Temporal lobe (tissue), 2 donors: ENCODE data around the gene TWNK. TPM values are rescaled to one million over a fixed set of nuclear protein-coding genes. Genes with fewer than 3 reads are reported as not detected.

Experiments
- small RNA-seq: library from RNA; depleted of rRNA; stranded (forward); fragments of <200 nt; gene quantifications from one replicate; pipeline ENCODE3, GENCODE V24; 2014; ENCODE audit warnings: low replicate concordance
- total RNA-seq: library from RNA; depleted of rRNA; stranded (reverse); fragments of >200 nt; gene quantifications from one replicate; pipeline ENCODE4 v1.2.3, GENCODE V29; 2014

Gene TWNK
- total RNA-seq, 1 donor from 2014 or later, result 6.9 TPM

Small RNA genes within 50 kb of the gene (small RNA-seq; reads per million reads assigned to genes)
- gene MIR608, result not detected

Other genes with a start within 250 kb of the TWNK start
- gene PAX2, start 242.0 kb upstream of the TWNK start, total RNA-seq, result not detected
- gene SLF2, start 74.6 kb upstream of the TWNK start, total RNA-seq, result 38.6 TPM
- gene SEMA4G, start 18.0 kb upstream of the TWNK start, total RNA-seq, result 14.8 TPM
- gene MRPL43, start within 50 bp of the TWNK start, total RNA-seq, result 29.3 TPM
- 10.6 TPM for gene LZTS2, start 12.3 kb downstream of the TWNK start, total RNA-seq
- gene PDZD7, start 43.6 kb downstream of the TWNK start, total RNA-seq, result 3.2 TPM
- 45.2 TPM for gene SFXN3, start 43.7 kb downstream of the TWNK start, total RNA-seq
- gene KAZALD1, start 74.4 kb downstream of the TWNK start, total RNA-seq, result 0.25 TPM
- not detected for gene TLX1, start 143.8 kb downstream of the TWNK start, total RNA-seq
- not detected for gene LBX1, start 241.9 kb downstream of the TWNK start, total RNA-seq